ENCODE results near the gene TSPAN17.

- TF ChIP-seq CTCF (IDR thresholded peaks at IDR 0.05): no peak
- no peak for TF ChIP-seq POLR2A (IDR thresholded peaks at IDR 0.05)
Observed at GRCh38 chr5:176678584-176678983, 31.3 kb downstream of the TSPAN17 start.

Data from body of pancreas (tissue), 4 donors.